Endodermal cell (in vitro differentiated cells): ENCODE results near the gene UBE2D2. TPM values are rescaled to one million over a fixed set of nuclear protein-coding genes. Genes with fewer than 3 reads are reported as not detected.

Experiments
- DNase-seq: peaks from one replicate; pipeline ENCODE4 v3.0.0-alpha.2; 2017
- H3K27ac ChIP-seq: 2 replicates; pipeline ENCODE4 v1.5.1; 2013; ENCODE audit warnings: mild to moderate bottlenecking, low read depth, low read length, moderate library complexity
- H3K27me3 ChIP-seq: 2 replicates; pipeline ENCODE4 v1.6.1; 2013; ENCODE audit warnings: mild to moderate bottlenecking, low read length, moderate library complexity; ENCODE audit not compliant: insufficient read depth, control insufficient read depth, poor library complexity, severe bottlenecking
- H3K36me3 ChIP-seq: 2 replicates; pipeline ENCODE4 v1.7.0; 2013; ENCODE audit warnings: mild to moderate bottlenecking, low read length, moderate library complexity; ENCODE audit not compliant: control insufficient read depth, insufficient read depth
- H3K4me1 ChIP-seq: one replicate; pipeline ENCODE4 v1.7.0; 2013; ENCODE audit warnings: low read length; ENCODE audit not compliant: control insufficient read depth, insufficient read depth
- H3K4me3 ChIP-seq: 2 replicates; pipeline ENCODE4 v1.5.1; 2013; ENCODE audit warnings: mild to moderate bottlenecking, low read length, moderate library complexity
- H3K9ac ChIP-seq: 2 replicates; pipeline ENCODE4 v1.6.1; 2013; ENCODE audit warnings: mild to moderate bottlenecking, low read length, moderate library complexity; ENCODE audit not compliant: poor library complexity, severe bottlenecking; ENCODE audit errors: extremely low read depth
- H3K9me3 ChIP-seq: 2 replicates; pipeline ENCODE4 v1.6.1; 2013; ENCODE audit warnings: mild to moderate bottlenecking, low read length, moderate library complexity; ENCODE audit not compliant: control insufficient read depth
- H3K27ac Mint-ChIP-seq: 2 replicates; pipeline ENCODE4 v1.8.0; 2020; ENCODE audit warnings: mixed read lengths
- H3K27me3 Mint-ChIP-seq: 2 replicates; pipeline ENCODE4 v1.8.0; 2021; ENCODE audit warnings: mild to moderate bottlenecking, mixed read lengths; ENCODE audit not compliant: insufficient read depth
- H3K36me3 Mint-ChIP-seq: 2 replicates; pipeline ENCODE4 v1.8.0; 2020; ENCODE audit warnings: low read depth, mixed read lengths
- H3K4me1 Mint-ChIP-seq: 2 replicates; pipeline ENCODE4 v1.8.0; 2020; ENCODE audit warnings: mixed read lengths
- H3K4me3 Mint-ChIP-seq: 2 replicates; pipeline ENCODE4 v1.8.0; 2020; ENCODE audit warnings: mild to moderate bottlenecking, moderate library complexity, mixed read lengths
- H3K9me3 Mint-ChIP-seq: 2 replicates; pipeline ENCODE4 v1.8.0; 2020; ENCODE audit warnings: mild to moderate bottlenecking, mixed read lengths
- WGBS, 2 experiments: methylation state at CpG; one replicate each; pipeline versions ENCODE4 v1.1.5 to v1.1.7; 2013; ENCODE audit warnings: missing lambda C conversion rate in 2 of 2, mixed read lengths in 1 of 2; ENCODE audit not compliant: insufficient coverage in 1 of 2, insufficient read length in 1 of 2; 5-methylcytosine and 5-hydroxymethylcytosine counted together
- total RNA-seq, 2 donors: library from RNA; stranded (reverse); fragmentation: NEBNext Ultra II Directional in 1 of 2; extraction: Animal tissue kit (Norgen Biotek cat#: 25700) in 1 of 2; gene quantifications; 2 replicates in 1 of 2; 3 replicates in 1 of 2; pipeline ENCODE4 v1.2.1, GENCODE V29; 2021
- TF ChIP-seq, protein P1 (sequence below): fragments of 200-600 bp; sonication (generic); conservative IDR thresholded peaks from 2 replicates; pipeline ENCODE4 v1.5.0; 2021; ENCODE audit warnings: antibody characterized with exemption, mild to moderate bottlenecking

Gene UBE2D2
- total RNA-seq, 2 donors from 2014 or later = 172 to 202 TPM

DNA sequence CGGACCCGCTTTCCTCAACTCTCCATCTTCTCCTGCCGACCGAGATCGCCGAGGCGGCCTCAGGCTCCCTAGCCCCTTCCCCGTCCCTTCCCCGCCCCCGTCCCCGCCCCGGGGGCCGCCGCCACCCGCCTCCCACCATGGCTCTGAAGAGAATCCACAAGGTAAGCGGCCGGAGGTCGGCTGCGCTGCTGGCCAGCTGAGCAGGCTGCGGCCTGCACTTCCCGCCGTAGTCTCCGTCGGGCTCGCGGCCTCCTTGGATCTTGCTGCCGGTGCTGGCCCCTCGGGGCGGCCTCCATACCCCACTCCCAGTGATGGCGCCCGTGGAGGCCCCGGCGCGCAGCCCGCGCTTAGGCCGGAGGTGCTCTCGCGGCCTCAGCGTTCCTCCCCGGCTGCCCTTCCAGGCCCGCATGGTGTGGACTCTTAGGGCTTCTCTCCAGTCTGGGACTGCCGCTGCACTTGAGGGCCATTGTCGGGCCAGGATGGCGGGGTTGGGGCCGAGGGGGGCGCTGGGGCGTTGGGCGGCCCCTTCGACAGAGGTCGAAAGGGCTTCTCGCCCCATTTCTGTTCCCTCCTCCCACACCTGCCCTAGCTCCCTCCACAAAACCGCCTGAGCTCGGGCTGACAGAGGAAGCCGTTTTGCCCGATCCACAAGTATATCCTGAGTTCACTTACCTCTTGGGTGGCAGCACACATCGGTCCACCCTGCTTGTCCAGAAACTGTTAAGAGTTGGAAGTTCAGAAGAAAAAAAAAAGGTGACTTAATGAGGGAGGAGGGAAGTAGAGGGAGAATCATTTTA is 714 bp downstream of the UBE2D2 start:
- Histone ChIP-seq H3K9me3 (no peaks in the 10 kb centered on the region), H3K27ac (peak overlapping the region; percentile 97), H3K4me1 (peaks cover 4% of the 10 kb centered on the region), H3K36me3 (peaks cover 26% of the 10 kb centered on the region), H3K27me3 (no peaks in the 10 kb centered on the region), H3K4me3 (peak overlapping the region; percentile 98), H3K9ac (peak overlapping the region; percentile 90)
- Mint-ChIP-seq H3K36me3 (peaks cover 29% of the 10 kb centered on the region), H3K4me1 (peaks cover 15% of the 10 kb centered on the region), H3K4me3 (peak overlapping the region; percentile 86), H3K9me3 (no peaks in the 10 kb centered on the region), H3K27ac (peak overlapping the region; percentile 76), H3K27me3 (no peaks in the 10 kb centered on the region)
- WGBS, 2 experiments = 0 to 1% methylated on average over 21 to 57 of the region's 57 CpGs
- peak; percentile 77 for DNase-seq
- TF ChIP-seq, protein P1, sequence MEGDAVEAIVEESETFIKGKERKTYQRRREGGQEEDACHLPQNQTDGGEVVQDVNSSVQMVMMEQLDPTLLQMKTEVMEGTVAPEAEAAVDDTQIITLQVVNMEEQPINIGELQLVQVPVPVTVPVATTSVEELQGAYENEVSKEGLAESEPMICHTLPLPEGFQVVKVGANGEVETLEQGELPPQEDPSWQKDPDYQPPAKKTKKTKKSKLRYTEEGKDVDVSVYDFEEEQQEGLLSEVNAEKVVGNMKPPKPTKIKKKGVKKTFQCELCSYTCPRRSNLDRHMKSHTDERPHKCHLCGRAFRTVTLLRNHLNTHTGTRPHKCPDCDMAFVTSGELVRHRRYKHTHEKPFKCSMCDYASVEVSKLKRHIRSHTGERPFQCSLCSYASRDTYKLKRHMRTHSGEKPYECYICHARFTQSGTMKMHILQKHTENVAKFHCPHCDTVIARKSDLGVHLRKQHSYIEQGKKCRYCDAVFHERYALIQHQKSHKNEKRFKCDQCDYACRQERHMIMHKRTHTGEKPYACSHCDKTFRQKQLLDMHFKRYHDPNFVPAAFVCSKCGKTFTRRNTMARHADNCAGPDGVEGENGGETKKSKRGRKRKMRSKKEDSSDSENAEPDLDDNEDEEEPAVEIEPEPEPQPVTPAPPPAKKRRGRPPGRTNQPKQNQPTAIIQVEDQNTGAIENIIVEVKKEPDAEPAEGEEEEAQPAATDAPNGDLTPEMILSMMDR = no peak

DNA sequence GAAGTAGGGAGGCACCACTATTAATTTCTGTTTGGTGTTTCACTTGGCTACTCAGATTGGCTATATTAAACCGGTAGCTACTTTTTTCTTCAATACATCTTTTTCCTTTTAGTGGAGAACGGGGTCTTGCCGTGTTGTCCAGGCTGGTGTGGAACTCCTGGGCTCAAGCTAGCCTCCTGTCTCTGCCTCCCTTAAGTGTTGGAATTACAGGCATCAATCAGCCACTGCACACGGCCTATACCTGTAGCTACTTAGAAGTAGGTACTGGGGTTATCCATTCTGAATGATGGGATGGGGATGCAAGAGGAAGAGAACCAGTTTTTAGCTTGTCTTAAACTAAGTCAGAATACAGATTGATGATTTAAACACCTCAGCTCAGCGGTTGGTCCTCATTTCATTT is 1.7 kb downstream of the UBE2D2 start:
- no peaks in the 10 kb centered on the region for H3K27me3 Mint-ChIP-seq
- DNase-seq = no peak
- no peaks in the 10 kb centered on the region for H3K9me3 ChIP-seq
- H3K4me1 Mint-ChIP-seq = peaks cover 15% of the 10 kb centered on the region
- no peak overlapping the region for H3K27ac ChIP-seq
- peak overlapping the region; percentile 86 for H3K4me3 Mint-ChIP-seq
- peak overlapping the region; percentile 12 for H3K27ac Mint-ChIP-seq
- TF ChIP-seq, protein P1 = no peak
- H3K36me3 Mint-ChIP-seq = peaks cover 35% of the 10 kb centered on the region
- peak overlapping the region; percentile 90 for H3K9ac ChIP-seq
- no peaks in the 10 kb centered on the region for H3K9me3 Mint-ChIP-seq
- H3K4me3 ChIP-seq = peak overlapping the region; percentile 98
- no peaks in the 10 kb centered on the region for H3K27me3 ChIP-seq
- 53 to 66% methylated on average over 4 to 5 of the region's 5 CpGs for WGBS, 2 experiments
- peaks cover 32% of the 10 kb centered on the region for H3K36me3 ChIP-seq
- peaks cover 4% of the 10 kb centered on the region for H3K4me1 ChIP-seq

DNA sequence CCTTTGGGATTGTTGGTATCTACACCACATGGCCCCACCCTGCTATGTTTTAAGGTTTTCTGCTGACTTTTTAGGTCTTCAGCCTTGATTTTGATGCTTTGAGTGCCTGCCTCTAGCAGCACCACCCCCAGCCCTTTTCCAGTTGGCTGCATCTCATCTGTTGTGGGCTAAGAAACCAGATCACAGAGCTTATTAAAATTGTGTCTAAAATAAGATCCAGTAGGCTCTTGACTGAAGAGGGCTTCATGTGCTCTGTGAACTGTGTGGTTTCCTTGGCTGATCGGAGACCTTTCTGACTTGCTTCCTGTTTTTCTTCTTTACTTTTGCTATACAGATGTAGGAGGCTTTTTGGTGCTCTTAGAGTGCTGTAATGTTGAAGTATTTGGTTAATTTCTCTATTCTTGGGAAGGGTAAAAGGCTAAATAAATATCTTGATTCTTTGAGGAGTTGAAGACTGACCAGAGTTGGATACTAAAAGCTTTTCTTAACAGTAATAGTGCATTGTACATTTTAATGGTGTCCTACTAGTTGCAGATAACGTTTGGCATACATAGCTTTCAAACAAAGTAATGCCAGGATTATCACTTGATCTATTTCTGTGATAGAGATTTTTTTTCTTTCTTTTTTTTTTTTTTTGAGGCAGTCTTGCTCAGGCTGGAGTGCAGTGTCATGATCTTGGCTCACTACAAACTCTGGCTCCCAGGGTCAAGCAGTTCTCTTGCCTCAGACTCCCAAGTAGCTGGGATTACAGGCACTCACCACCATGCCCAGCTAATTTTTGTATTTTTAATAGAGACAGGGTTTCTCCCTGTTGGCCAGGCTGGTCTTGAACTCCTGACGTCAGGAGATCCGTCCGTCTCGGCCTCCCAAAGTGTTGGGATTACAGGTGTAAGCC is 4.5 kb downstream of the UBE2D2 start:
- peaks cover 4% of the 10 kb centered on the region for H3K4me1 ChIP-seq
- DNase-seq = no peak
- 96 to 100% methylated on average over 4 to 6 of the region's 6 CpGs for WGBS, 2 experiments
- no peaks in the 10 kb centered on the region for H3K27me3 ChIP-seq
- peaks cover 15% of the 10 kb centered on the region for H3K4me1 Mint-ChIP-seq
- H3K9ac ChIP-seq = no peak overlapping the region
- peaks cover 46% of the 10 kb centered on the region for H3K36me3 Mint-ChIP-seq
- H3K4me3 ChIP-seq = peak overlapping the region; percentile 62
- no peaks in the 10 kb centered on the region for H3K27me3 Mint-ChIP-seq
- peak overlapping the region; percentile 87 for H3K27ac Mint-ChIP-seq
- no peak overlapping the region for H3K27ac ChIP-seq
- peaks cover 51% of the 10 kb centered on the region for H3K36me3 ChIP-seq
- no peaks in the 10 kb centered on the region for H3K9me3 ChIP-seq
- H3K9me3 Mint-ChIP-seq = no peaks in the 10 kb centered on the region
- TF ChIP-seq, protein P1 = no peak
- H3K4me3 Mint-ChIP-seq = no peak overlapping the region
